GM21423 (cell line): Measurements from ENCODE around the gene ZNF341.

Experiments used
- ATAC-seq: cut with Tn5 transposase; IDR thresholded peaks from one replicate; pipeline ENCODE4 v1.9.1; 2021; ENCODE audit warnings: mild to moderate bottlenecking, moderate library complexity; ENCODE audit not compliant: unreplicated experiment

ZNF341 gene

GRCh38 chr20:33765592-33765991 lies 33.8 kb downstream of the ZNF341 start:
- ATAC-seq, result no peak

- ATAC-seq, result no peak
Observed at GRCh38 chr20:33766686-33767085, 34.9 kb downstream of the ZNF341 start.

- no peak for ATAC-seq
Observed at GRCh38 chr20:33767777-33768138, 36.0 kb downstream of the ZNF341 start.

- ATAC-seq, result no peak
Observed at GRCh38 chr20:33769043-33769442, 37.2 kb downstream of the ZNF341 start.

- no peak for ATAC-seq
Observed at GRCh38 chr20:33770005-33770404, 38.2 kb downstream of the ZNF341 start.

GRCh38 chr20:33771938-33772337 lies 40.1 kb downstream of the ZNF341 start:
- no peak for ATAC-seq

GRCh38 chr20:33772439-33772838 lies 40.6 kb downstream of the ZNF341 start:
- no peak for ATAC-seq

GRCh38 chr20:33773412-33774089 lies 41.8 kb downstream of the ZNF341 start:
- ATAC-seq, result peak; percentile 46

GRCh38 chr20:33777816-33778215 lies 46.0 kb downstream of the ZNF341 start:
- no peak for ATAC-seq

GRCh38 chr20:33781133-33781532 lies 49.3 kb downstream of the ZNF341 start:
- ATAC-seq, result no peak

- ATAC-seq, result no peak
Observed at GRCh38 chr20:33781945-33782344, 50.1 kb downstream of the ZNF341 start.

GRCh38 chr20:33783256-33783655 lies 51.5 kb downstream of the ZNF341 start:
- no peak for ATAC-seq

GRCh38 chr20:33783818-33784217 lies 52.0 kb downstream of the ZNF341 start:
- no peak for ATAC-seq

- ATAC-seq, result no peak
Observed at GRCh38 chr20:33784225-33784624, 52.4 kb downstream of the ZNF341 start.

- ATAC-seq, result no peak
Observed at GRCh38 chr20:33785503-33785902, 53.7 kb downstream of the ZNF341 start.

GRCh38 chr20:33787253-33787891 lies 55.6 kb downstream of the ZNF341 start:
- ATAC-seq, result no peak

GRCh38 chr20:33788351-33789049 lies 56.7 kb downstream of the ZNF341 start:
- no peak for ATAC-seq

- no peak for ATAC-seq
Observed at GRCh38 chr20:33789109-33789857, 57.5 kb downstream of the ZNF341 start.

- no peak for ATAC-seq
Observed at GRCh38 chr20:33789858-33790182, 58.0 kb downstream of the ZNF341 start.

GRCh38 chr20:33790566-33790965 lies 58.8 kb downstream of the ZNF341 start:
- no peak for ATAC-seq

GRCh38 chr20:33791021-33791420 lies 59.2 kb downstream of the ZNF341 start:
- no peak for ATAC-seq

GRCh38 chr20:33791540-33791939 lies 59.7 kb downstream of the ZNF341 start:
- ATAC-seq, result no peak
